SU-DHL-6 (cell line): ENCODE data around the gene JPH3.

Experiments
- CTCF ChIP-seq: fragments of 200-600 bp; sonication (generic); IDR thresholded peaks from one replicate; pipeline ENCODE4 v1.5.1; 2017; ENCODE audit warnings: antibody characterized with exemption, mild to moderate bottlenecking, low read length, moderate library complexity; ENCODE audit not compliant: insufficient read depth, poor library complexity, severe bottlenecking
- EZH2phosphoT487 ChIP-seq: fragments of 200-600 bp; sonication (generic), shearing (Covaris generic); conservative IDR thresholded peaks from 2 replicates; pipeline ENCODE4 v1.6.1; 2018; ENCODE audit warnings: mild to moderate bottlenecking, antibody characterized with exemption, low read length, moderate library complexity, mixed read lengths

- TF ChIP-seq CTCF (no peak), EZH2phosphoT487 (no peak)
Measured at GRCh38 chr16:87615621-87616041, 13.3 kb downstream of the JPH3 start.
